K562 (cell line): ENCODE measurements around the gene MED29.

Source experiments
- CTCF ChIP-seq, 3 experiments: IDR thresholded peaks in 2 of 3; conservative IDR thresholded peaks in 1 of 3; 2 replicates each; pipeline ENCODE4 v1.5.1; 2011 to 2012; ENCODE audit warnings: low read length in 3 of 3, mild to moderate bottlenecking in 3 of 3, control low read depth in 2 of 3, improper control_type of control experiment in 1 of 3, inconsistent platforms in 1 of 3, low read depth in 1 of 3, mixed read lengths in 1 of 3, moderate library complexity in 1 of 3; ENCODE audit not compliant: insufficient read depth in 2 of 3
- ELF1 ChIP-seq: fragments of 200-800 bp; sonication (Bioruptor generic); IDR thresholded peaks from 2 replicates; pipeline ENCODE4 v1.6.1; 2016; ENCODE audit warnings: missing genetic modification characterization, missing compliant biosample characterization
- EZH2 ChIP-seq: IDR thresholded peaks from 2 replicates; pipeline ENCODE4 v1.6.1; 2012; ENCODE audit warnings: low read depth, mild to moderate bottlenecking, inconsistent platforms, low read length, borderline replicate concordance
- RBBP5 ChIP-seq: fragments of 200-600 bp; sonication (generic); IDR thresholded peaks from 2 replicates; pipeline ENCODE4 v1.6.1; 2012; ENCODE audit warnings: borderline replicate concordance, mild to moderate bottlenecking, low read length, control low read depth, inconsistent platforms; ENCODE audit not compliant: insufficient read depth, poor library complexity, severe bottlenecking
- SRF ChIP-seq, 2 experiments: fragments of 250-450, 450-650 bp in 1 of 2; sonication (Bioruptor Pico) in 1 of 2; sonication (generic) in 1 of 2; formaldehyde crosslinking; IDR thresholded peaks; 2 replicates each; pipeline versions ENCODE4 v1.5.0 to v1.5.1; 2020 to 2022; ENCODE audit warnings: mild to moderate bottlenecking in 1 of 2, missing genetic modification reagents in 1 of 2
- U2AF2 ChIP-seq: fragments of 200-400 bp; formaldehyde crosslinking; optimal IDR thresholded peaks from 2 replicates; pipeline ENCODE3; 2017; ENCODE audit warnings: low read depth, mild to moderate bottlenecking, low read length
- USF2 ChIP-seq: sonication (generic); formaldehyde crosslinking; IDR thresholded peaks from 2 replicates; pipeline ENCODE4 v1.5.0; 2020; ENCODE audit warnings: missing genetic modification reagents
- ZNF449 ChIP-seq: fragments of 250-450 bp; sonication (Bioruptor Pico); IDR thresholded peaks from 2 replicates; pipeline ENCODE4 v1.8.0; 2022; ENCODE audit warnings: moderate library complexity, mild to moderate bottlenecking, inconsistent platforms
- TF ChIP-seq, protein P1 (sequence below): sonication (generic); formaldehyde crosslinking; IDR thresholded peaks from 2 replicates; pipeline ENCODE4 v1.8.0; 2022; ENCODE audit warnings: mild to moderate bottlenecking, missing genetic modification reagents

- TF ChIP-seq EZH2 (no peak), RBBP5 (no peak), CTCF (IDR thresholded peaks at IDR 0.05 in 2 of 3, conservative IDR thresholded peaks at IDR 0.05 in 1 of 3; ENCODE audit: insufficient read depth in 2 of 3, low read depth in 1 of 3, low read length in 3 of 3) (peak; percentile 86 to 97 (median 95)), USF2 (no peak), ELF1 (tag) (no peak), ZNF449 (0 out of 2 replicates have a peak, but pooled peaks have one; percentile 11), U2AF2 (no peak), SRF (CRISPR knock-in tag; IDR thresholded peaks at IDR 0.05) (no peak)
- TF ChIP-seq, protein P1, sequence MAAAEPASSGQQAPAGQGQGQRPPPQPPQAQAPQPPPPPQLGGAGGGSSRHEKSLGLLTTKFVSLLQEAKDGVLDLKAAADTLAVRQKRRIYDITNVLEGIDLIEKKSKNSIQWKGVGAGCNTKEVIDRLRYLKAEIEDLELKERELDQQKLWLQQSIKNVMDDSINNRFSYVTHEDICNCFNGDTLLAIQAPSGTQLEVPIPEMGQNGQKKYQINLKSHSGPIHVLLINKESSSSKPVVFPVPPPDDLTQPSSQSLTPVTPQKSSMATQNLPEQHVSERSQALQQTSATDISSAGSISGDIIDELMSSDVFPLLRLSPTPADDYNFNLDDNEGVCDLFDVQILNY (CRISPR knock-in tag), result 0 out of 2 replicates have a peak, but pooled peaks have one; percentile 19
Observed at GRCh38 chr19:39411832-39412099, 20.6 kb downstream of the MED29 start.
